Suprapubic skin (tissue), 4 donors: ENCODE measurements around the gene PLEKHG3. TPM values are rescaled to one million over a fixed set of nuclear protein-coding genes. Genes with fewer than 3 reads are reported as not detected.

Experiments
- DNase-seq, 2 donors: peaks; one replicate each; pipeline ENCODE4 v3.0.0-alpha.2; 2019; ENCODE audit warnings: low spot score in 2 of 2
- H3K27ac ChIP-seq: fragments of 200-600 bp; sonication (generic); one replicate; pipeline ENCODE4 v1.5.1; 2019
- H3K27me3 ChIP-seq: fragments of 200-600 bp; sonication (generic); one replicate; pipeline ENCODE4 v1.5.1; 2019
- H3K36me3 ChIP-seq: fragments of 200-600 bp; sonication (generic); one replicate; pipeline ENCODE4 v1.5.1; 2019
- H3K4me1 ChIP-seq: fragments of 200-600 bp; sonication (generic); one replicate; pipeline ENCODE4 v1.5.1; 2019
- H3K4me3 ChIP-seq: fragments of 200-600 bp; sonication (generic); one replicate; pipeline ENCODE4 v1.5.1; 2019; ENCODE audit warnings: mild to moderate bottlenecking
- H3K9me3 ChIP-seq: fragments of 200-600 bp; sonication (generic); one replicate; pipeline ENCODE4 v1.5.1; 2019
- CTCF ChIP-seq, 2 donors: fragments of 200-600 bp in 1 of 2; fragments of 450-650 bp in 1 of 2; sonication (generic) in 1 of 2; IDR thresholded peaks; one replicate each; pipeline ENCODE4 v1.5.1; 2016 to 2019; ENCODE audit warnings: antibody characterized with exemption in 2 of 2, mild to moderate bottlenecking in 1 of 2, moderate library complexity in 1 of 2
- EP300 ChIP-seq: sonication (generic); formaldehyde crosslinking; IDR thresholded peaks from one replicate; pipeline ENCODE4 v1.6.1; 2017; ENCODE audit warnings: antibody characterized with exemption
- POLR2A ChIP-seq, 2 donors: fragments of 450-650 bp; IDR thresholded peaks; one replicate each; pipeline ENCODE4 v1.6.1; 2017; ENCODE audit warnings: antibody characterized with exemption in 2 of 2, mild to moderate bottlenecking in 2 of 2, moderate library complexity in 2 of 2
- POLR2AphosphoS5 ChIP-seq, 3 donors: sonication (generic); formaldehyde crosslinking; IDR thresholded peaks; one replicate each; pipeline ENCODE4 v1.6.1; 2017; ENCODE audit warnings: antibody characterized with exemption in 3 of 3
- WGBS: methylation state at CpG from one replicate; pipeline ENCODE4 v1.1.5; 2018; 5-methylcytosine and 5-hydroxymethylcytosine counted together
- total RNA-seq, 4 donors: library from RNA; depleted of rRNA; stranded (reverse); fragments of >200 nt; gene quantifications; one replicate each; pipeline ENCODE4 v1.1.0, GENCODE V29; 2016

PLEKHG3 gene
- total RNA-seq, 4 donors from 2014 or later: 60.4 to 140 (median 96.5) TPM

GRCh38 chr14:64701660-64702059, 2.6 kb upstream of the PLEKHG3 start:
- Histone ChIP-seq H3K9me3 (no peaks in the 10 kb centered on the region), H3K4me1 (peaks cover 47% of the 10 kb centered on the region), H3K27ac (no peak overlapping the region), H3K36me3 (no peaks in the 10 kb centered on the region), H3K27me3 (no peaks in the 10 kb centered on the region), H3K4me3 (no peak overlapping the region)
- TF ChIP-seq EP300 (no peak), POLR2AphosphoS5 (IDR thresholded peaks at IDR 0.05) (no peak), POLR2A (IDR thresholded peaks at IDR 0.05) (no peak)
- DNase-seq: no peak
- 27% methylated on average over 1 of the region's 1 CpG for WGBS

GRCh38 chr14:64702493-64703394, 1.5 kb upstream of the PLEKHG3 start:
- Histone ChIP-seq H3K9me3 (no peaks in the 10 kb centered on the region), H3K36me3 (no peaks in the 10 kb centered on the region), H3K4me3 (peak overlapping the region; percentile 81), H3K27ac (peak overlapping the region; percentile 93), H3K4me1 (peaks cover 58% of the 10 kb centered on the region), H3K27me3 (no peaks in the 10 kb centered on the region)
- DNase-seq: peak; percentile 72 to 79
- 49% methylated on average over 18 of the region's 25 CpGs for whole genome bisulfite sequencing
- TF ChIP-seq POLR2AphosphoS5 (IDR thresholded peaks at IDR 0.05) (no peak), POLR2A (IDR thresholded peaks at IDR 0.05) (no peak), EP300 (no peak), CTCF (IDR thresholded peaks at IDR 0.05) (no peak)

- no peak for DNase-seq
- 15% methylated on average over 26 of the region's 26 CpGs for WGBS
- Histone ChIP-seq H3K4me3 (peak overlapping the region; percentile 81), H3K4me1 (peaks cover 65% of the 10 kb centered on the region), H3K9me3 (no peaks in the 10 kb centered on the region), H3K27me3 (no peaks in the 10 kb centered on the region), H3K36me3 (no peaks in the 10 kb centered on the region), H3K27ac (peak overlapping the region; percentile 93)
- no peak for TF ChIP-seq CTCF (IDR thresholded peaks at IDR 0.05)
- TF ChIP-seq POLR2AphosphoS5 (IDR thresholded peaks at IDR 0.05): no peak
Measured at GRCh38 chr14:64703395-64704142, 655 bp upstream of the PLEKHG3 start.

GRCh38 chr14:64704743-64705380, 638 bp downstream of the PLEKHG3 start:
- no peak for TF ChIP-seq POLR2AphosphoS5 (IDR thresholded peaks at IDR 0.05)
- no peak for TF ChIP-seq EP300
- TF ChIP-seq CTCF (IDR thresholded peaks at IDR 0.05): no peak
- TF ChIP-seq POLR2A (IDR thresholded peaks at IDR 0.05): no peak
- WGBS: 6% methylated on average over 16 of the region's 51 CpGs
- peak overlapping the region; percentile 81 for H3K4me3 ChIP-seq
- H3K4me1 ChIP-seq: peaks cover 70% of the 10 kb centered on the region
- DNase-seq: peak; percentile 76 to 83
- no peaks in the 10 kb centered on the region for H3K27me3 ChIP-seq
- H3K27ac ChIP-seq: peak overlapping the region; percentile 93
- H3K36me3 ChIP-seq: no peaks in the 10 kb centered on the region
- no peaks in the 10 kb centered on the region for H3K9me3 ChIP-seq

GRCh38 chr14:64705381-64706118, 1.3 kb downstream of the PLEKHG3 start:
- TF ChIP-seq CTCF (IDR thresholded peaks at IDR 0.05) (no peak), POLR2A (IDR thresholded peaks at IDR 0.05) (no peak), POLR2AphosphoS5 (IDR thresholded peaks at IDR 0.05) (no peak), EP300 (no peak)
- peak overlapping the region; percentile 81 for H3K4me3 ChIP-seq
- H3K9me3 ChIP-seq: no peaks in the 10 kb centered on the region
- H3K36me3 ChIP-seq: no peaks in the 10 kb centered on the region
- H3K4me1 ChIP-seq: peaks cover 76% of the 10 kb centered on the region
- H3K27me3 ChIP-seq: no peaks in the 10 kb centered on the region
- peak overlapping the region; percentile 93 for H3K27ac ChIP-seq
- peak; percentile 75 to 77 for DNase-seq
- 9% methylated on average over 18 of the region's 18 CpGs for WGBS
